Cardiac muscle cell (in vitro differentiated cells and primary cell): ENCODE data around the gene POMT1. TPM values are rescaled to one million over a fixed set of nuclear protein-coding genes. Genes with fewer than 3 reads are reported as not detected.
"Not testable (repeated sequence)": the region's sequence is repeated elsewhere in the genome, so short reads cannot be mapped to it uniquely, and the experiment has no call there.

ENCODE experiments used
- DNase-seq, 2 donors: peaks; one replicate each; pipeline versions ENCODE4 v3.0.0 to v3.0.0-alpha.2; 2010 to 2017; ENCODE audit warnings: low read depth in 1 of 2, low spot score in 1 of 2
- H3K27ac ChIP-seq: fragments of 200-600 bp; sonication (generic); 2 replicates; pipeline ENCODE4 v1.5.1; 2016
- H3K27me3 ChIP-seq: fragments of 200-600 bp; sonication (generic); 2 replicates; pipeline ENCODE4 v1.6.0; 2016; ENCODE audit warnings: control low read depth
- H3K36me3 ChIP-seq: fragments of 200-600 bp; sonication (generic); 2 replicates; pipeline ENCODE4 v1.5.1; 2016; ENCODE audit warnings: control low read depth
- H3K4me1 ChIP-seq: fragments of 200-600 bp; sonication (generic); 2 replicates; pipeline ENCODE4 v1.8.1; 2017; ENCODE audit warnings: low read depth, mild to moderate bottlenecking, mixed run types
- H3K4me3 ChIP-seq: fragments of 200-600 bp; sonication (generic); 2 replicates; pipeline ENCODE4 v1.5.1; 2016; ENCODE audit warnings: mild to moderate bottlenecking
- H3K9me3 ChIP-seq: fragments of 200-600 bp; sonication (generic); 2 replicates; pipeline ENCODE4 v1.5.1; 2017; ENCODE audit warnings: low read depth, mild to moderate bottlenecking, control low read depth
- polyA plus RNA-seq: library from polyadenylated mRNA; unstranded; fragments of >200 nt; fragmentation: Nextera tagmentation; extraction: Ambion mirVana; gene quantifications from 2 replicates; pipeline ENCODE4 v1.2.1, GENCODE V29; 2016
- total RNA-seq: library from RNA; depleted of rRNA; stranded (reverse); fragments of >200 nt; gene quantifications from 2 replicates; pipeline ENCODE4 v1.2.3, GENCODE V29; 2016
- TF ChIP-seq, protein P1 (sequence below): IDR thresholded peaks from 2 replicates; pipeline ENCODE4 v1.5.1; 2012; ENCODE audit warnings: low read depth, mild to moderate bottlenecking, low read length

The POMT1 gene
- total and polyA plus RNA-seq, 2 experiments from 2014 or later: 37.4 to 55.0 TPM

DNA sequence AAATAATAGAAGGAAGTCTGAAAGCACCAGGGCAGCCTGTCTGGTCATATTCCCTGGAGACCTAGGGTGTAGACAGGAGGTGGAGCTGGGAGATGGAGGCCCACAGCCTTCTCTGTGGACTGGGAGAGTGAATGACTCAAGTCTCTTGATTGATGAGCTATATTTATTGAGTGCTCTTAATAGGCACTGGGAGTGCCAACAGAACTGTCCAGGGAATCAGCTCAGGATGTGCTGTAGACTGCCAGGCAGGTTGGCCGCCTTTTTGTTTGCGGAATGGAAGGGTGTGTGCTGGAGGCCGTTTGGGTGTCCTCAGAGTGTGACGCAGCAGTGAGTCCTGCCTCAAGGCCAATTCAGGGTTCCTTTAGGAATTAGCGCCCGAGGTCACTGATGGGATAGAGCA is 33.4 kb upstream of the POMT1 start:
- H3K36me3 ChIP-seq: peaks cover 84% of the 10 kb centered on the region

DNA sequence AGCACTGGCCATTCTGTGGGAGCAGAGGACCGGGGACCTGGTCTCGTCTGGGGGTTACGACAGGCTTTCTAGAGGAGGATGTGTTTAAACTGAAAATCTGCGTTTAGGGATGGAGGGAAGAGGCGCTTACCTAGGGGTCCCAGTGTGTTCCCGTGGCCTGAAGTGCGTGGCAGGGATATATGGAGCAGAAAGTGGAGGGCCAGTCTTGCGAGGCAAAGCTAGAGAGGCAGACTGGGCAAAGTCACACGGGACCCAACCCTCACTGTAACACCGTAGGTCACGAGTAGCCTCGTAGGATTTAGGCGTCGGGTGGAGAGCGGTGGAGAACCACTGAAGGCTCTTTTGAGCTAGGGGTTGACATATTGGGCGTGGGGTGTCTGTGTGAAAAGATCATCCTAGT is 32.8 kb upstream of the POMT1 start:
- H3K36me3 ChIP-seq: peaks cover 84% of the 10 kb centered on the region
- no peaks in the 10 kb centered on the region for H3K4me1 ChIP-seq

More for the DNA sequence above, 33.4 kb upstream of the POMT1 start:
- no peak for DNase-seq
- Histone ChIP-seq H3K4me1 (no peaks in the 10 kb centered on the region), H3K27ac (no peak overlapping the region), H3K9me3 (no peaks in the 10 kb centered on the region), H3K4me3 (no peak overlapping the region), H3K27me3 (no peaks in the 10 kb centered on the region)
- TF ChIP-seq, protein P1, sequence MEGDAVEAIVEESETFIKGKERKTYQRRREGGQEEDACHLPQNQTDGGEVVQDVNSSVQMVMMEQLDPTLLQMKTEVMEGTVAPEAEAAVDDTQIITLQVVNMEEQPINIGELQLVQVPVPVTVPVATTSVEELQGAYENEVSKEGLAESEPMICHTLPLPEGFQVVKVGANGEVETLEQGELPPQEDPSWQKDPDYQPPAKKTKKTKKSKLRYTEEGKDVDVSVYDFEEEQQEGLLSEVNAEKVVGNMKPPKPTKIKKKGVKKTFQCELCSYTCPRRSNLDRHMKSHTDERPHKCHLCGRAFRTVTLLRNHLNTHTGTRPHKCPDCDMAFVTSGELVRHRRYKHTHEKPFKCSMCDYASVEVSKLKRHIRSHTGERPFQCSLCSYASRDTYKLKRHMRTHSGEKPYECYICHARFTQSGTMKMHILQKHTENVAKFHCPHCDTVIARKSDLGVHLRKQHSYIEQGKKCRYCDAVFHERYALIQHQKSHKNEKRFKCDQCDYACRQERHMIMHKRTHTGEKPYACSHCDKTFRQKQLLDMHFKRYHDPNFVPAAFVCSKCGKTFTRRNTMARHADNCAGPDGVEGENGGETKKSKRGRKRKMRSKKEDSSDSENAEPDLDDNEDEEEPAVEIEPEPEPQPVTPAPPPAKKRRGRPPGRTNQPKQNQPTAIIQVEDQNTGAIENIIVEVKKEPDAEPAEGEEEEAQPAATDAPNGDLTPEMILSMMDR: no peak

DNA sequence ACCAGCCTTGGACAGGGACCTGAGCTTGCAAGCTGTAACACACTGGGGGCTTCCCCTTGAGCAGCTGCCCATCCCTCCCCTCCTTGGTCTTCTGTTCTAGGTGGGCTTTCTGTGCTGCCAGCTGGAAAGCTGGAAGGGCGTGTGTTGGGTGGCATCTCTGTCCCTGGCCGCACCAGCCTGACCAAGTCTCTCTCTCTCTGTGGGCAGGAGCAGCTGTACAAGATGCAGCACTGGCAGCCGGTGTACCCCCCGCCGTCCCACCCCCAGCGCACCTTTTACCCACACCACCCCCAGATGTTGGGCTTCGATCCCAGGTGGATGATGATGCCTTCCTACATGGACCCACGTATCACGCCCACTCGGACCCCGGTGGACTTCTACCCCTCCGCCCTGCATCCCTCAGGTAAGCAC is 32.1 kb upstream of the POMT1 start:
- TF ChIP-seq, protein P1: no peak

More for the DNA sequence above, 32.8 kb upstream of the POMT1 start:
- H3K27me3 ChIP-seq: no peaks in the 10 kb centered on the region
- H3K4me3 ChIP-seq: no peak overlapping the region
- TF ChIP-seq, protein P1: no peak
- DNase-seq: no peak
- no peaks in the 10 kb centered on the region for H3K9me3 ChIP-seq
- H3K27ac ChIP-seq: no peak overlapping the region

DNA sequence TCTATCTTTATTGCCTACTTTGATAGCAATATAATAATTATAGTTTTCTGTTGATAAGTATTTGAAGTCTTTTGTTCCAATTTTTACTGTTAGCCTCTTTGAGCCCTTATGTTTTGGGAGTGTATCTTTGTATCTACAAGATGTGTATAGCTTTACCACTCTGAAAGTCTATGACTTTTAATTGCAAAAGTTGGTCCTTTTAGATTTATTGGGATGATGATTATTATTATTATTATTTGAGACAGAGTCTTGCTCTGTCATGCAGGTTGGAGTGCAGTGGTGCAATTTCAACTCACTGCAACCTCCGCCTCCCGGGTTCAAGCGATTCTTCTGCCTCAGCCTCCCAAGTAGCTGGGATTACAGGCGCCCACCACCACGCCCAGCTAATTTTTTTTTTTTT is 30.6 kb upstream of the POMT1 start:
- not testable (repeated sequence) for H3K9me3 ChIP-seq, DNase-seq, H3K27me3 ChIP-seq, H3K27ac ChIP-seq, H3K4me3 ChIP-seq, H3K4me1 ChIP-seq
- peaks cover 89% of the 10 kb centered on the region for H3K36me3 ChIP-seq

More for the DNA sequence above, 32.1 kb upstream of the POMT1 start:
- Histone ChIP-seq H3K36me3 (peaks cover 84% of the 10 kb centered on the region), H3K9me3 (no peaks in the 10 kb centered on the region), H3K4me1 (no peaks in the 10 kb centered on the region), H3K27me3 (no peaks in the 10 kb centered on the region), H3K27ac (no peak overlapping the region), H3K4me3 (no peak overlapping the region)
- no peak for DNase-seq

DNA sequence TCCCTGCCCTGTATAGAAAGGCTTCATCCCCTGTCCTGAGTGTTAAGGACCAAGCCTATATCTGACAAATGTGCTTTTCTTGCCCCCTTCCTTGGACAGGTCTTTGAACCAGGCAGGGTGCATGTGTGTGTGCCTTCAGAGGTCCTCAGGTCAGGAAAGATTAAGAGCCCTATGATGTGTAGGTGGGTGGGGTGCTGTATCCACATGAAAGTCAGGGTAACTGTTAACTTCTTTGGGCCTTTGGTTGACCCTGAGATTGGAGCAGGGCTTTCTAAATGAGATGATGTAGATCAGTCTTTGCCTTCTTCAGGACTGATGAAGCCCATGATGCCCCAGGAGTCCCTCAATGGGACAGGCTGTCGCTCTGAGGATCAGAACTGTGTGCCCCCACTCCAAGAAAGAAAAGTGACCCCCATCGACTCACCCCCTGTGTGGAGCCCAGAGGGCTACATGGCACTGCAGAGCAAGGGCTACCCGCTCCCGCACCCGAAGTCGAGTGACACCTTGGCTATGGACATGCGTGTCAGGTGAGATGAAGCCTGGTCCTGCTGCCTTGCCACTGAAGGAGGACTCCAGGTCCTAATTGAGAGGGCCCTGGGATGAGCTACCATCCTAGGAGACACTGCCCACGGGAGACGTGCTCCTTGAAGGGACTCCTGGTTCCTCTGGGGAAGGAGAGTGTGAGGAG is 29.4 kb upstream of the POMT1 start:
- no peak for DNase-seq
- no peaks in the 10 kb centered on the region for H3K4me1 ChIP-seq
- TF ChIP-seq, protein P1: no peak
- peaks cover 89% of the 10 kb centered on the region for H3K36me3 ChIP-seq
- H3K27ac ChIP-seq: peak overlapping the region; percentile 34
- H3K9me3 ChIP-seq: no peaks in the 10 kb centered on the region
- H3K27me3 ChIP-seq: no peaks in the 10 kb centered on the region
- H3K4me3 ChIP-seq: no peak overlapping the region

DNA sequence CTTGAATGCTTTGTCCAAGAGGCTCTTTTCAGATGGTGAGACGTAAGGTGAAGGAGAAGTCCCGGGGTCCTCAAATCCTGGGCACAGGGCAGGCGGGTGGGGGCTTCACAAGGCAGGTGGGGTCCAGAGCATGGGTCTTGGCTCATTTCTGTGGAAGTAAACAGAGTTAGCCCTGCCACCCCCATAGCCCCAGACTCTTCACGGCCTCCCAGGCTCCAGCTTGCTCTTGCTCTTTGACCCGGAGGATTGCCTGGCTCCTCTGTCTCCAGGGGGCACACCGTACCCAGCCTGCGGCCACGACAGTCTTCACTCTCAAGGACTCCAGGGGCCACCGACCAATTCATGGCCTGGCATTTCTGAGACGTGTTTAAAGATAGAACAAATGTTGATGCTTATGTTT is 28.8 kb upstream of the POMT1 start:
- Histone ChIP-seq H3K9me3 (no peaks in the 10 kb centered on the region), H3K27ac (peak overlapping the region; percentile 34), H3K4me3 (no peak overlapping the region), H3K36me3 (peaks cover 89% of the 10 kb centered on the region), H3K27me3 (no peaks in the 10 kb centered on the region), H3K4me1 (no peaks in the 10 kb centered on the region)
- TF ChIP-seq, protein P1: no peak
- no peak for DNase-seq
